Testis (tissue), 2 donors: Measurements from ENCODE around the gene GNAO1.

Experiments
- CTCF ChIP-seq, 3 experiments: fragments of 450-650 bp in 2 of 3; fragments of 200-600 bp in 1 of 3; sonication (generic) in 1 of 3; IDR thresholded peaks; one replicate each; pipeline ENCODE4 v1.5.1; 2016 to 2019; ENCODE audit warnings: antibody characterized with exemption in 3 of 3, mild to moderate bottlenecking in 2 of 3, moderate library complexity in 1 of 3
- POLR2A ChIP-seq: fragments of 450-650 bp; IDR thresholded peaks from one replicate; pipeline ENCODE4 v1.6.1; 2017; ENCODE audit warnings: antibody characterized with exemption, mild to moderate bottlenecking, moderate library complexity

- no peak for TF ChIP-seq CTCF (IDR thresholded peaks at IDR 0.05)
- no peak for TF ChIP-seq POLR2A
Measured at GRCh38 chr16:56316545-56316944, 125.3 kb downstream of the GNAO1 start.
